HG03196 (cell line): Measurements from ENCODE around the gene CD1B.
A peak's percentile ranks its signal among the peaks of the same experiment; 100 is the strongest.
"Not testable (repeated sequence)": the region's sequence is repeated elsewhere in the genome, so short reads cannot be mapped to it uniquely, and the experiment has no call there.

Experiments used
- ATAC-seq: cut with Tn5 transposase; IDR thresholded peaks from one replicate; pipeline ENCODE4 v1.9.1; 2021; ENCODE audit not compliant: unreplicated experiment

Gene CD1B

GRCh38 chr1:158331481-158332150 lies at the start of gene CD1B:
Gene CD1B, minus strand, starts transcription at chr1:158331531. Its CDS starts 108 bp downstream, at chr1:158331423.
- ATAC-seq = no peak

GRCh38 chr1:158374860-158375259 lies 43.5 kb upstream of the CD1B start:
- no peak for ATAC-seq

GRCh38 chr1:158374101-158374500 lies 42.8 kb upstream of the CD1B start:
- not testable (repeated sequence) for ATAC-seq

GRCh38 chr1:158371188-158371953 lies 40.0 kb upstream of the CD1B start:
- ATAC-seq = peak; percentile 97

- ATAC-seq = no peak
Observed at GRCh38 chr1:158366783-158367182, 35.5 kb upstream of the CD1B start.

- ATAC-seq = no peak
Observed at GRCh38 chr1:158362941-158363340, 31.6 kb upstream of the CD1B start.

- no peak for ATAC-seq
Observed at GRCh38 chr1:158362482-158362881, 31.2 kb upstream of the CD1B start.

GRCh38 chr1:158357441-158357840 lies 26.1 kb upstream of the CD1B start:
- ATAC-seq = no peak

GRCh38 chr1:158356616-158357015 lies 25.3 kb upstream of the CD1B start:
- ATAC-seq = no peak

- ATAC-seq = no peak
Observed at GRCh38 chr1:158355773-158356285, 24.5 kb upstream of the CD1B start.

- ATAC-seq = no peak
Observed at GRCh38 chr1:158354255-158354654, 22.9 kb upstream of the CD1B start.

- ATAC-seq = no peak
Observed at GRCh38 chr1:158353303-158354075, 22.2 kb upstream of the CD1B start, which contains the start of gene CD1E. Gene CD1E, plus strand, starts transcription at chr1:158353894. Its CDS starts 95 bp downstream, at chr1:158353989.

- not testable (repeated sequence) for ATAC-seq
Observed at GRCh38 chr1:158348946-158349345, 17.6 kb upstream of the CD1B start.

- ATAC-seq = not testable (repeated sequence)
Observed at GRCh38 chr1:158336413-158336812, 5.1 kb upstream of the CD1B start.

GRCh38 chr1:158335213-158335532 lies 3.8 kb upstream of the CD1B start:
- no peak for ATAC-seq

GRCh38 chr1:158334526-158335212 lies 3.3 kb upstream of the CD1B start:
- no peak for ATAC-seq

GRCh38 chr1:158333405-158334155 lies 2.2 kb upstream of the CD1B start:
- no peak for ATAC-seq

GRCh38 chr1:158331106-158331425 lies 265 bp downstream of the CD1B start:
- ATAC-seq = no peak

GRCh38 chr1:158330391-158331105 lies 783 bp downstream of the CD1B start:
- no peak for ATAC-seq

GRCh38 chr1:158329733-158330132 lies 1.6 kb downstream of the CD1B start:
- ATAC-seq = no peak
